IMR-90 (cell line): Measurements from ENCODE around the gene HMG20A. TPM values are rescaled to one million over a fixed set of nuclear protein-coding genes. Genes with fewer than 3 reads are reported as not detected.

Source experiments
- ATAC-seq: fragments of 200-7000 bp; cut with Tn5 transposase; 2 replicates; pipeline ENCODE4 v1.9.1; 2020; ENCODE audit warnings: low read depth, mild to moderate bottlenecking, moderate library complexity
- BruUV-seq: library from RNA; stranded (reverse); fragments of 400-500 nt; replicated peaks from 2 replicates; lab custom pipeline; 2021; lab: Mats Ljungman, UMichigan
- CTCF ChIA-PET: fragments of 300-600 bp; formaldehyde crosslinking; extraction: SDS; loops from one replicate; lab custom pipeline; 2021; ENCODE audit warnings: antibody characterized with exemption; lab: Yijun Ruan, JAX
- POLR2A ChIA-PET: fragments of 300-600 bp; sonication (Branson Sonifier 250); formaldehyde crosslinking; loops from one replicate; lab custom pipeline; 2022; ENCODE audit warnings: antibody characterized with exemption; ENCODE audit not compliant: unreplicated experiment; lab: Charles Lee
- DNase-seq: peaks from one replicate; pipeline ENCODE4 v3.0.0; 2013
- H2AFZ ChIP-seq: replicated peaks from 2 replicates; pipeline ENCODE3; 2013; ENCODE audit warnings: low read length, mild to moderate bottlenecking; ENCODE audit not compliant: poor library complexity
- H2AK5ac ChIP-seq: 2 replicates; pipeline ENCODE4 v1.6.1; 2013; ENCODE audit warnings: low read depth, low read length, inconsistent platforms
- H2AK9ac ChIP-seq: replicated peaks from 2 replicates; pipeline ENCODE3; 2013; ENCODE audit warnings: mild to moderate bottlenecking, low read depth, low read length, moderate library complexity; ENCODE audit not compliant: poor library complexity
- H2BK120ac ChIP-seq: 2 replicates; pipeline ENCODE4 v1.6.1; 2013; ENCODE audit warnings: low read depth, low read length, inconsistent platforms
- H2BK15ac ChIP-seq: 3 replicates; pipeline ENCODE4 v1.6.1; 2013; ENCODE audit warnings: low read depth, low read length, inconsistent platforms
- H2BK20ac ChIP-seq: 2 replicates; pipeline ENCODE4 v1.6.1; 2013; ENCODE audit warnings: low read depth, mild to moderate bottlenecking, inconsistent platforms, low read length, moderate library complexity
- H2BK5ac ChIP-seq: 2 replicates; pipeline ENCODE4 v1.6.1; 2013; ENCODE audit warnings: mild to moderate bottlenecking, low read depth, low read length, inconsistent platforms; ENCODE audit not compliant: poor library complexity, severe bottlenecking
- H3K14ac ChIP-seq: replicated peaks from 2 replicates; pipeline ENCODE4 v1.6.1; 2013; ENCODE audit warnings: low read depth, low read length, inconsistent platforms
- H3K18ac ChIP-seq: 2 replicates; pipeline ENCODE4 v1.6.1; 2013; ENCODE audit warnings: low read depth, low read length, control low read depth
- H3K23ac ChIP-seq: 2 replicates; pipeline ENCODE4 v1.6.1; 2013; ENCODE audit warnings: low read depth, low read length, inconsistent platforms
- H3K27ac ChIP-seq: 2 replicates; pipeline ENCODE4 v1.5.1; 2013; ENCODE audit warnings: mild to moderate bottlenecking, control low read depth, low read length; ENCODE audit not compliant: insufficient read depth
- H3K27me3 ChIP-seq: 2 replicates; pipeline ENCODE4 v1.6.1; 2013; ENCODE audit warnings: low read length; ENCODE audit not compliant: control insufficient read depth, insufficient read depth
- H3K36me3 ChIP-seq: 2 replicates; pipeline ENCODE4 v1.6.1; 2013; ENCODE audit warnings: low read length, mixed read lengths; ENCODE audit not compliant: control insufficient read depth, insufficient read depth
- H3K4ac ChIP-seq: 2 replicates; pipeline ENCODE4 v1.6.1; 2013; ENCODE audit warnings: low read depth, low read length, inconsistent platforms
- H3K4me1 ChIP-seq: 2 replicates; pipeline ENCODE4 v1.6.1; 2013; ENCODE audit warnings: low read length, mixed read lengths; ENCODE audit not compliant: control insufficient read depth, insufficient read depth
- H3K4me2 ChIP-seq: 2 replicates; pipeline ENCODE4 v1.6.1; 2013; ENCODE audit warnings: low read depth, mild to moderate bottlenecking, control low read depth, low read length, moderate library complexity
- H3K4me3 ChIP-seq: 2 replicates; pipeline ENCODE4 v1.5.1; 2013; ENCODE audit warnings: low read depth, mild to moderate bottlenecking, control low read depth, low read length, moderate library complexity; ENCODE audit not compliant: insufficient read depth
- H3K56ac ChIP-seq: 2 replicates; pipeline ENCODE4 v1.6.1; 2013; ENCODE audit warnings: low read length, inconsistent platforms; ENCODE audit not compliant: insufficient read depth; ENCODE audit errors: extremely low read depth
- H3K79me1 ChIP-seq, 2 experiments: 2 replicates each; pipeline ENCODE4 v1.6.1; 2013; ENCODE audit warnings: low read length in 2 of 2, inconsistent platforms in 1 of 2, low read depth in 1 of 2
- H3K9ac ChIP-seq: 2 replicates; pipeline ENCODE4 v1.6.1; 2013; ENCODE audit warnings: low read depth, low read length, control low read depth
- H3K9me1 ChIP-seq: 2 replicates; pipeline ENCODE4 v1.6.1; 2013; ENCODE audit warnings: low read length, inconsistent platforms; ENCODE audit not compliant: insufficient read depth
- H3K9me3 ChIP-seq: 2 replicates; pipeline ENCODE4 v1.6.1; 2013; ENCODE audit warnings: low read length; ENCODE audit not compliant: control insufficient read depth, insufficient read depth
- H4K20me1 ChIP-seq: 2 replicates; pipeline ENCODE4 v1.6.1; 2013; ENCODE audit warnings: low read length, inconsistent platforms; ENCODE audit not compliant: insufficient read depth
- H4K5ac ChIP-seq: 2 replicates; pipeline ENCODE4 v1.6.1; 2013; ENCODE audit warnings: mild to moderate bottlenecking, low read depth, low read length, control low read depth
- H4K8ac ChIP-seq, 2 experiments: 2 replicates each; pipeline ENCODE4 v1.6.1; 2013; ENCODE audit warnings: low read depth in 2 of 2, low read length in 2 of 2, control low read depth in 1 of 2, inconsistent platforms in 1 of 2
- H4K91ac ChIP-seq: 2 replicates; pipeline ENCODE4 v1.6.1; 2013; ENCODE audit warnings: low read depth, low read length, inconsistent platforms; ENCODE audit not compliant: insufficient read depth
- WGBS, 2 experiments: methylation state at CpG; one replicate each; pipeline versions ENCODE4 v1.1.5 to v1.1.7; 2013; ENCODE audit warnings: missing lambda C conversion rate in 2 of 2; ENCODE audit not compliant: insufficient read length in 1 of 2; ENCODE audit errors: extremely low coverage in 2 of 2; 5-methylcytosine and 5-hydroxymethylcytosine counted together
- dilution Hi-C: fragments of 300-500 bp; cut with HindIII; formaldehyde crosslinking; loops from one replicate; pipeline ENCODE4 v1.14.3; 2018; ENCODE audit warnings: low sequenced_read_pairs; ENCODE audit not compliant: unreplicated experiment
- in situ Hi-C: fragments of 300-500 bp; cut with MboI; formaldehyde crosslinking; loops from 3 replicates; pipeline ENCODE4 v1.14.3; 2019; ENCODE audit warnings: low sequenced_read_pairs, inconsistent platforms, mixed read lengths
- intact Hi-C: fragments of 100-400 bp; cut with micrococcal nuclease; formaldehyde crosslinking; loops from 2 replicates; pipeline ENCODE4 v1.10.0; 2022
- polyA plus RNA-seq, 3 experiments: library from polyadenylated mRNA; depleted of rRNA; stranded (reverse); fragments of >200 nt; gene quantifications; 2 replicates each; pipeline ENCODE4 v1.2.3, GENCODE V29; 2012; ENCODE audit warnings: low replicate concordance in 1 of 3
- total RNA-seq: library from RNA; depleted of rRNA; stranded (reverse); fragments of >200 nt; gene quantifications from 2 replicates; pipeline ENCODE4 v1.2.3, GENCODE V29; 2012
- TF ChIP-seq, protein P1 (sequence below): conservative IDR thresholded peaks from 2 replicates; pipeline ENCODE4 v1.5.1; 2012; ENCODE audit warnings: mild to moderate bottlenecking, low read depth, low read length, improper control_type of control experiment

Gene HMG20A
- total and polyA plus RNA-seq, 2 of the 4 experiments (the other 2 are of a cell fraction): 22.3 to 25.3 TPM

DNA sequence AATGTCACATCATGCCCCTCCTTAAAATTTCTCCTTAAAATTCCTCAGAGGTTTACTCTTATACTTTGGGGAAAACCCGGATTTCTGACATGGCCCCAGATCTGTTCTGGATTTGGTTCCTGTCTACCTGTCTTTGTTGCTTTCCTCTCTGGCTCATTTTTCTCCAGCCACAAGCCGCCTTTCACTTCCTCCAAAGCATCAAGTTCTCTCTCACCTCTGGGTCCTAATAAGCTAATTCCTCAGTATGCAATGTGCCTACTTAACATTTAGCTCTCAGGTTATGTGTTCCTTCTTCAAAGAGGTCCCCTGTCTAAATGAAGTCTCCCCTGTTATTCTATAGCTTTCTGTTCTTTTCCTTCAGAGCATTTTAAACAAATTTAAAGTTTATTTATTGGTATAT, 16.1 kb downstream of the HMG20A start:
- Histone ChIP-seq H4K5ac (no peak overlapping the region), H2BK20ac (no peak overlapping the region), H3K4me3 (no peak overlapping the region), H3K27ac (no peak overlapping the region), H3K27me3 (no peaks in the 10 kb centered on the region), H3K4me1 (0 out of 2 replicates have a peak, but pooled peaks cover 2% of the 10 kb centered on the region), H3K23ac (no peak overlapping the region), H4K91ac (no peak overlapping the region), H2AK5ac (no peak overlapping the region), H3K36me3 (no peaks in the 10 kb centered on the region), H2BK120ac (no peak overlapping the region), H4K8ac (no peak overlapping the region), H3K4ac (no peak overlapping the region), H2BK5ac (no peak overlapping the region), H2AK9ac (no peak overlapping the region), H3K56ac (no peak overlapping the region), H2BK15ac (no peak overlapping the region), H3K4me2 (no peak overlapping the region), H3K9me1 (no peaks in the 10 kb centered on the region), H3K79me1 (peaks cover 4 to 34% of the 10 kb centered on the region in 2 experiments; a peak in 3 of 4 replicates), H2AFZ (no peak overlapping the region), H3K9ac (no peak overlapping the region), H3K18ac (no peak overlapping the region), H3K14ac (no peak overlapping the region), H4K20me1 (peaks cover 19% of the 10 kb centered on the region; the same call in 1 of the 2 replicates), H3K9me3 (no peaks in the 10 kb centered on the region)
- no peak for DNase-seq
- WGBS, 2 experiments: 100% methylated on average over 2 of the region's 2 CpGs; no CpG with 5 or more reads in 1 of the 2 experiments
- ATAC-seq: no peak
- intact Hi-C loops (no loop called here), in situ Hi-C loops (no loop called here), dilution Hi-C loops (no loop called here)
- TF ChIP-seq, protein P1, sequence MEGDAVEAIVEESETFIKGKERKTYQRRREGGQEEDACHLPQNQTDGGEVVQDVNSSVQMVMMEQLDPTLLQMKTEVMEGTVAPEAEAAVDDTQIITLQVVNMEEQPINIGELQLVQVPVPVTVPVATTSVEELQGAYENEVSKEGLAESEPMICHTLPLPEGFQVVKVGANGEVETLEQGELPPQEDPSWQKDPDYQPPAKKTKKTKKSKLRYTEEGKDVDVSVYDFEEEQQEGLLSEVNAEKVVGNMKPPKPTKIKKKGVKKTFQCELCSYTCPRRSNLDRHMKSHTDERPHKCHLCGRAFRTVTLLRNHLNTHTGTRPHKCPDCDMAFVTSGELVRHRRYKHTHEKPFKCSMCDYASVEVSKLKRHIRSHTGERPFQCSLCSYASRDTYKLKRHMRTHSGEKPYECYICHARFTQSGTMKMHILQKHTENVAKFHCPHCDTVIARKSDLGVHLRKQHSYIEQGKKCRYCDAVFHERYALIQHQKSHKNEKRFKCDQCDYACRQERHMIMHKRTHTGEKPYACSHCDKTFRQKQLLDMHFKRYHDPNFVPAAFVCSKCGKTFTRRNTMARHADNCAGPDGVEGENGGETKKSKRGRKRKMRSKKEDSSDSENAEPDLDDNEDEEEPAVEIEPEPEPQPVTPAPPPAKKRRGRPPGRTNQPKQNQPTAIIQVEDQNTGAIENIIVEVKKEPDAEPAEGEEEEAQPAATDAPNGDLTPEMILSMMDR: no peak
- ChIA-PET CTCF (no interaction called here), POLR2A (no interaction called here)
- no TSS peak for BruUV-seq
